Endodermal cell (in vitro differentiated cells): ENCODE measurements around the gene TM9SF3. TPM values are rescaled to one million over a fixed set of nuclear protein-coding genes. Genes with fewer than 3 reads are reported as not detected.

ENCODE experiments used
- DNase-seq: peaks from one replicate; pipeline ENCODE4 v3.0.0-alpha.2; 2017
- H3K27ac ChIP-seq: 2 replicates; pipeline ENCODE4 v1.5.1; 2013; ENCODE audit warnings: mild to moderate bottlenecking, low read depth, low read length, moderate library complexity
- H3K27me3 ChIP-seq: 2 replicates; pipeline ENCODE4 v1.6.1; 2013; ENCODE audit warnings: mild to moderate bottlenecking, low read length, moderate library complexity; ENCODE audit not compliant: insufficient read depth, control insufficient read depth, poor library complexity, severe bottlenecking
- H3K36me3 ChIP-seq: 2 replicates; pipeline ENCODE4 v1.7.0; 2013; ENCODE audit warnings: mild to moderate bottlenecking, low read length, moderate library complexity; ENCODE audit not compliant: control insufficient read depth, insufficient read depth
- H3K4me1 ChIP-seq: one replicate; pipeline ENCODE4 v1.7.0; 2013; ENCODE audit warnings: low read length; ENCODE audit not compliant: control insufficient read depth, insufficient read depth
- H3K4me3 ChIP-seq: 2 replicates; pipeline ENCODE4 v1.5.1; 2013; ENCODE audit warnings: mild to moderate bottlenecking, low read length, moderate library complexity
- H3K9ac ChIP-seq: 2 replicates; pipeline ENCODE4 v1.6.1; 2013; ENCODE audit warnings: mild to moderate bottlenecking, low read length, moderate library complexity; ENCODE audit not compliant: poor library complexity, severe bottlenecking; ENCODE audit errors: extremely low read depth
- H3K9me3 ChIP-seq: 2 replicates; pipeline ENCODE4 v1.6.1; 2013; ENCODE audit warnings: mild to moderate bottlenecking, low read length, moderate library complexity; ENCODE audit not compliant: control insufficient read depth
- H3K27ac Mint-ChIP-seq: 2 replicates; pipeline ENCODE4 v1.8.0; 2020; ENCODE audit warnings: mixed read lengths
- H3K27me3 Mint-ChIP-seq: 2 replicates; pipeline ENCODE4 v1.8.0; 2021; ENCODE audit warnings: mild to moderate bottlenecking, mixed read lengths; ENCODE audit not compliant: insufficient read depth
- H3K36me3 Mint-ChIP-seq: 2 replicates; pipeline ENCODE4 v1.8.0; 2020; ENCODE audit warnings: low read depth, mixed read lengths
- H3K4me1 Mint-ChIP-seq: 2 replicates; pipeline ENCODE4 v1.8.0; 2020; ENCODE audit warnings: mixed read lengths
- H3K4me3 Mint-ChIP-seq: 2 replicates; pipeline ENCODE4 v1.8.0; 2020; ENCODE audit warnings: mild to moderate bottlenecking, moderate library complexity, mixed read lengths
- H3K9me3 Mint-ChIP-seq: 2 replicates; pipeline ENCODE4 v1.8.0; 2020; ENCODE audit warnings: mild to moderate bottlenecking, mixed read lengths
- CTCF ChIP-seq: fragments of 200-600 bp; sonication (generic); conservative IDR thresholded peaks from 2 replicates; pipeline ENCODE4 v1.5.0; 2021; ENCODE audit warnings: antibody characterized with exemption, mild to moderate bottlenecking
- WGBS, 2 experiments: methylation state at CpG; one replicate each; pipeline versions ENCODE4 v1.1.5 to v1.1.7; 2013; ENCODE audit warnings: missing lambda C conversion rate in 2 of 2, mixed read lengths in 1 of 2; ENCODE audit not compliant: insufficient coverage in 1 of 2, insufficient read length in 1 of 2; 5-methylcytosine and 5-hydroxymethylcytosine counted together
- total RNA-seq, 2 donors: library from RNA; stranded (reverse); fragmentation: NEBNext Ultra II Directional in 1 of 2; extraction: Animal tissue kit (Norgen Biotek cat#: 25700) in 1 of 2; gene quantifications; 2 replicates in 1 of 2; 3 replicates in 1 of 2; pipeline ENCODE4 v1.2.1, GENCODE V29; 2021

Gene TM9SF3
- total RNA-seq, 2 donors from 2014 or later = 134 to 137 TPM

DNA sequence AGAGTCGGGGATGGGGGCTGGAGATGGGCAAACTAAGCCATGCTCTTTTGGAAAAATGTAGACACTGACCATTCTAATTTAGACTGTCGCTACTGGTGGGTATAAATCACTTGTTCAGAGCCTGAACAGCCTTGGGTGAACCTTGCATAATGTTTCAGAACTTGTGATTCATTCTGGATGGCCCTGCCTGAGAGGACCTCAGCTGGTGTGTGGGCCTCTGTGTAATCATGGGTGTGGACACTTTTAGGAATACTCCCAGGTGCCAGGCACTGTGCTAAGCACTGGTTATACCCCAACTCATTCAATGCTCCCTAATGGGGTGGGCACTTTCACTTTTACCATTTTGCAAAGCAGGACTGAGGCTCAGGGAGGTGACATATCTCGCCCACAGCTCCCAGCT, 26.8 kb upstream of the TM9SF3 start:
- Histone ChIP-seq H3K4me3 (no peak overlapping the region), H3K36me3 (no peaks in the 10 kb centered on the region), H3K27ac (no peak overlapping the region), H3K27me3 (no peaks in the 10 kb centered on the region), H3K9me3 (no peaks in the 10 kb centered on the region), H3K9ac (no peak overlapping the region), H3K4me1 (no peaks in the 10 kb centered on the region)
- Mint-ChIP-seq H3K27ac (no peak overlapping the region), H3K36me3 (peaks cover 4% of the 10 kb centered on the region), H3K4me3 (no peak overlapping the region), H3K4me1 (no peaks in the 10 kb centered on the region), H3K9me3 (no peaks in the 10 kb centered on the region), H3K27me3 (no peaks in the 10 kb centered on the region)
- 91 to 100% methylated on average over 2 to 3 of the region's 3 CpGs for WGBS, 2 experiments
- DNase-seq = no peak
- TF ChIP-seq CTCF = no peak

DNA sequence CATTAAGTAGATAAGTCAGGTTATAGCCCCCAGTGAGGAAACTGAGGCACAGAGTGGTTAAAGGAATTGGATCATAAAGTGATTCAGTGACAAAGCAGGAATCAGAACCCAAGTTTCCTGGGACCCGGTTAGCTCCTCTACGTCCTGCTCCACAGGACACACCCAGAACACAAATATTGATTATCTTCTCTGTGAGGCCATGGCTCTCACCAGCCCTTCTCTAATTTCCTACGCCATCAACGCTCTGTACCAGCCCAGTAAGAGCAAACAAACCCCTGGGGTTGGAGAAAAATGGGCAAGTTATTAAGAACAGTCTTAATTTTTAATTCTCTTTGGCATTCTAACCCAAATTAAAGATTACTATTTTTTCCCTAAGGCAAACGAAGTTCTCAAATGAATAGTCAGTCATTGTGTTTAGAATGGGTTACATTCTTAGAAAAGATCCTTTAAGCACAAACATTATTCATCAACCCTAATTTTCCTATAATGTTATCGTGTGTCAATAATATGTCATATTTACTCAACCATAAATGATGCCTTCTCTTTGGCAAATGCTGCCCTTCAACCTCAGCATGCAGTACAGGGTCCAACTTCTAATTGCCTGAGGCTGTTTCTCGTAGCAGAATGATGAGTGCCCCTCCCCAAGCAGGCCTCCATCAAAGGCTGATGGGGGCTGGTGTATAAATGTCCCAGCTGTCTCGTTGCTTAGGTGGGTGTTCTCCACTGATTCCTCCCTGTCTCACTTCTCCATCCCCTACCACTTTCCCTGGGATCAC, 25.4 kb upstream of the TM9SF3 start:
- H3K4me3 Mint-ChIP-seq = no peak overlapping the region

DNA sequence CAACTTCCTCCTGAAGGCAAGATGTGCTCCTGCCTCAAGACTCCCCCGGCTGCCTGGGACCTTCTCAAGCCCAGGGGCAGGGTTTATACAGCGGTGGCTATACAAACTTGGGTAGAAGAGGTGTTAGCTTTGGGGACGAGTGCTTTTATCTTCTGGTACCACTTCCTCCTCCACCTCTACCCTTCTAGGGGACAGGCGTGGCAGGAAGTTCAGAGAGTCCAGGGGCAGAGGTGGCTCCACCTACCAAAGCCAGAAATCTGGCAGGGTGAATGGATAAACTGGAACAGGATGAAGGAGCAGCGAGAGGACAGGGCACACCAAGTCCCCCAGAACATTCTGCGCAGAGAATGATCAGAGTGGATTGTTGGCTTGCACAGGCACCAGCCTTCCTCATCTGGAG, 24.0 kb upstream of the TM9SF3 start:
- Mint-ChIP-seq H3K4me3 (no peak overlapping the region), H3K27me3 (no peaks in the 10 kb centered on the region), H3K36me3 (peaks cover 8% of the 10 kb centered on the region), H3K9me3 (no peaks in the 10 kb centered on the region), H3K4me1 (peaks cover 4% of the 10 kb centered on the region), H3K27ac (no peak overlapping the region)
- WGBS, 2 experiments = 87 to 95% methylated on average over 3 to 6 of the region's 6 CpGs
- Histone ChIP-seq H3K27me3 (no peaks in the 10 kb centered on the region), H3K36me3 (no peaks in the 10 kb centered on the region), H3K4me1 (no peaks in the 10 kb centered on the region), H3K9me3 (no peaks in the 10 kb centered on the region), H3K9ac (no peak overlapping the region), H3K27ac (no peak overlapping the region), H3K4me3 (no peak overlapping the region)
- no peak for TF ChIP-seq CTCF
- DNase-seq = no peak

More for the DNA sequence above, 25.4 kb upstream of the TM9SF3 start:
- H3K4me3 ChIP-seq = no peak overlapping the region
- H3K27me3 ChIP-seq = no peaks in the 10 kb centered on the region
- no peaks in the 10 kb centered on the region for H3K9me3 Mint-ChIP-seq
- no peaks in the 10 kb centered on the region for H3K9me3 ChIP-seq
- peaks cover 3% of the 10 kb centered on the region for H3K4me1 Mint-ChIP-seq
- no peaks in the 10 kb centered on the region for H3K36me3 ChIP-seq
- H3K27ac ChIP-seq = no peak overlapping the region
- H3K4me1 ChIP-seq = no peaks in the 10 kb centered on the region
- no peak for TF ChIP-seq CTCF
- H3K27ac Mint-ChIP-seq = no peak overlapping the region
- WGBS, 2 experiments = 91 to 96% methylated on average over 4 to 8 of the region's 8 CpGs
- H3K27me3 Mint-ChIP-seq = no peaks in the 10 kb centered on the region
- no peak overlapping the region for H3K9ac ChIP-seq
- H3K36me3 Mint-ChIP-seq = peaks cover 4% of the 10 kb centered on the region
- no peak for DNase-seq
